Suppressor macrophage treated with lipopolysaccharide for 4 hours (primary cell): ENCODE results near the gene ADCYAP1R1.
"Not testable (repeated sequence)": the region's sequence is repeated elsewhere in the genome, so short reads cannot be mapped to it uniquely, and the experiment has no call there.

Source experiments
- DNase-seq: peaks from one replicate; pipeline ENCODE4 v3.0.0-alpha.2; 2020

The ADCYAP1R1 gene

GRCh38 chr7:31146030-31146429 is 93.9 kb downstream of the ADCYAP1R1 start:
- no peak for DNase-seq

- DNase-seq = no peak
Measured at GRCh38 chr7:31146538-31146937, 94.4 kb downstream of the ADCYAP1R1 start.

GRCh38 chr7:31151849-31152248 is 99.7 kb downstream of the ADCYAP1R1 start:
- DNase-seq = no peak

- DNase-seq = not testable (repeated sequence)
Measured at GRCh38 chr7:31153318-31153717, 101.2 kb downstream of the ADCYAP1R1 start.

- no peak for DNase-seq
Measured at GRCh38 chr7:31160941-31161340, 108.8 kb downstream of the ADCYAP1R1 start.
